Gastroesophageal sphincter (tissue), 4 donors: ENCODE measurements around the gene DGKI. TPM values are rescaled to one million over a fixed set of nuclear protein-coding genes. Genes with fewer than 3 reads are reported as not detected.

Experiments
- ATAC-seq: fragments of 150-250 bp; one replicate; pipeline ENCODE4 v1.9.1; 2016; ENCODE audit warnings: mild to moderate bottlenecking, moderate library complexity
- H3K27ac ChIP-seq, 4 donors: fragments of 200-600 bp; sonication (generic) in 3 of 4; 1 replicate in 3 of 4; 2 replicates in 1 of 4; pipeline ENCODE4 v1.5.1; 2016 to 2019
- H3K27me3 ChIP-seq: fragments of 200-600 bp; sonication (generic); one replicate; pipeline ENCODE4 v1.5.1; 2019
- H3K36me3 ChIP-seq, 2 donors: fragments of 200-600 bp; sonication (generic); one replicate each; pipeline ENCODE4 v1.5.1; 2019; ENCODE audit warnings: control low read depth in 1 of 2
- H3K4me1 ChIP-seq, 3 donors: fragments of 200-600 bp; sonication (generic); 1 replicate in 2 of 3; 2 replicates in 1 of 3; pipeline ENCODE4 v1.5.1; 2016 to 2019; ENCODE audit warnings: control low read depth in 2 of 3
- H3K4me3 ChIP-seq, 2 donors: fragments of 200-600 bp; sonication (generic); one replicate each; pipeline ENCODE4 v1.5.1; 2019; ENCODE audit warnings: mild to moderate bottlenecking in 1 of 2, moderate library complexity in 1 of 2
- H3K9me3 ChIP-seq, 3 donors: fragments of 200-600 bp; sonication (generic); one replicate each; pipeline ENCODE4 v1.5.1; 2017 to 2019; ENCODE audit warnings: control low read depth in 2 of 3
- CTCF ChIP-seq, 4 experiments: fragments of 200-600 bp in 2 of 4; fragments of 450-650 bp in 2 of 4; sonication (generic) in 1 of 4; IDR thresholded peaks; one replicate each; pipeline ENCODE4 v1.5.1; 2017 to 2019; ENCODE audit warnings: antibody characterized with exemption in 4 of 4, mild to moderate bottlenecking in 2 of 4, moderate library complexity in 2 of 4
- EP300 ChIP-seq: sonication (generic); formaldehyde crosslinking; IDR thresholded peaks from one replicate; pipeline ENCODE4 v1.6.1; 2017; ENCODE audit warnings: antibody characterized with exemption, mild to moderate bottlenecking
- POLR2A ChIP-seq, 2 donors: fragments of 450-650 bp; IDR thresholded peaks; one replicate each; pipeline ENCODE4 v1.6.1; 2017; ENCODE audit warnings: antibody characterized with exemption in 2 of 2, mild to moderate bottlenecking in 2 of 2, moderate library complexity in 1 of 2
- POLR2AphosphoS5 ChIP-seq: sonication (generic); formaldehyde crosslinking; IDR thresholded peaks from one replicate; pipeline ENCODE4 v1.6.1; 2017; ENCODE audit warnings: antibody characterized with exemption
- WGBS, 2 donors: methylation state at CpG; one replicate each; pipeline ENCODE4 v1.1.5; 2018; ENCODE audit warnings: low coverage in 1 of 2; 5-methylcytosine and 5-hydroxymethylcytosine counted together
- total RNA-seq, 4 donors: library from RNA; depleted of rRNA; stranded (reverse); fragments of >200 nt; gene quantifications; one replicate each; pipeline ENCODE4 v1.1.0, GENCODE V29; 2016

The DGKI gene
- total RNA-seq, 4 donors from 2014 or later = 0.27 to 4.8 (median 3.2) TPM

- Histone ChIP-seq H3K27ac (peak overlapping the region; percentile 66 to 81 (median 72)), H3K36me3 (peaks cover 0 to 86% of the 10 kb centered on the region in 2 donors), H3K4me3 (no peak overlapping the region), H3K27me3 (no peaks in the 10 kb centered on the region), H3K9me3 (peaks cover 0 to 9% (median 0%) of the 10 kb centered on the region in 3 donors), H3K4me1 (peaks cover 0 to 48% (median 21%) of the 10 kb centered on the region in 3 donors)
- no peak for ATAC-seq
- WGBS, 2 donors = 56 to 57% methylated on average over 5 to 8 of the region's 20 CpGs
- TF ChIP-seq POLR2A (IDR thresholded peaks at IDR 0.05) = no peak
- TF ChIP-seq CTCF (IDR thresholded peaks at IDR 0.05) = no peak
- no peak for TF ChIP-seq POLR2AphosphoS5
- TF ChIP-seq EP300 = no peak
Measured at GRCh38 chr7:137879357-137880158, 32.8 kb upstream of the DGKI start.

GRCh38 chr7:137878333-137878961 lies 31.7 kb upstream of the DGKI start:
- ATAC-seq = peak; percentile 75

GRCh38 chr7:137877027-137877675 lies 30.4 kb upstream of the DGKI start:
- H3K9me3 ChIP-seq = peaks cover 0 to 7% (median 0%) of the 10 kb centered on the region in 3 donors
- ATAC-seq = no peak
- WGBS, 2 donors = 27 to 41% methylated on average over 4 to 5 of the region's 5 CpGs
- TF ChIP-seq POLR2AphosphoS5 = no peak
- no peaks in the 10 kb centered on the region for H3K27me3 ChIP-seq
- peaks cover 0 to 83% of the 10 kb centered on the region in 2 donors for H3K36me3 ChIP-seq
- H3K27ac ChIP-seq = peak overlapping the region in 3 of 4 donors; percentile 66 to 81 (median 74)
- peaks cover 0 to 58% (median 25%) of the 10 kb centered on the region in 3 donors for H3K4me1 ChIP-seq
- H3K4me3 ChIP-seq = no peak overlapping the region

More at GRCh38 chr7:137878333-137878961, 31.7 kb upstream of the DGKI start:
- Histone ChIP-seq H3K27ac (peak overlapping the region; percentile 0 to 81 (median 70)), H3K27me3 (no peaks in the 10 kb centered on the region), H3K9me3 (peaks cover 0 to 9% (median 0%) of the 10 kb centered on the region in 3 donors), H3K4me1 (peaks cover 0 to 57% (median 25%) of the 10 kb centered on the region in 3 donors), H3K36me3 (peaks cover 0 to 83% of the 10 kb centered on the region in 2 donors), H3K4me3 (no peak overlapping the region)
- WGBS, 2 donors = 0 to 18% methylated on average over 2 to 4 of the region's 8 CpGs
- TF ChIP-seq POLR2AphosphoS5 (no peak), CTCF (IDR thresholded peaks at IDR 0.05) (no peak), POLR2A (IDR thresholded peaks at IDR 0.05) (no peak), EP300 (no peak)

- H3K27ac ChIP-seq = no peak overlapping the region
- H3K4me3 ChIP-seq = no peak overlapping the region
- H3K4me1 ChIP-seq = peaks cover 0 to 58% (median 29%) of the 10 kb centered on the region in 3 donors
- H3K36me3 ChIP-seq = peaks cover 0 to 73% of the 10 kb centered on the region in 2 donors
- H3K27me3 ChIP-seq = no peaks in the 10 kb centered on the region
- WGBS, 2 donors = 84 to 88% methylated on average over 4 of the region's 4 CpGs
- no peak for ATAC-seq
- no peak for TF ChIP-seq EP300
- no peak for TF ChIP-seq POLR2AphosphoS5
- TF ChIP-seq CTCF (IDR thresholded peaks at IDR 0.05) = no peak
- TF ChIP-seq POLR2A (IDR thresholded peaks at IDR 0.05) = no peak
- no peaks in the 10 kb centered on the region for H3K9me3 ChIP-seq
Measured at GRCh38 chr7:137875746-137876145, 29.0 kb upstream of the DGKI start.
